HG02885 (cell line): ENCODE measurements around the gene GREB1L.

ENCODE experiments used
- ATAC-seq: cut with Tn5 transposase; IDR thresholded peaks from one replicate; pipeline ENCODE4 v1.9.1; 2021; ENCODE audit warnings: mild to moderate bottlenecking; ENCODE audit not compliant: unreplicated experiment, poor library complexity

Gene GREB1L

DNA sequence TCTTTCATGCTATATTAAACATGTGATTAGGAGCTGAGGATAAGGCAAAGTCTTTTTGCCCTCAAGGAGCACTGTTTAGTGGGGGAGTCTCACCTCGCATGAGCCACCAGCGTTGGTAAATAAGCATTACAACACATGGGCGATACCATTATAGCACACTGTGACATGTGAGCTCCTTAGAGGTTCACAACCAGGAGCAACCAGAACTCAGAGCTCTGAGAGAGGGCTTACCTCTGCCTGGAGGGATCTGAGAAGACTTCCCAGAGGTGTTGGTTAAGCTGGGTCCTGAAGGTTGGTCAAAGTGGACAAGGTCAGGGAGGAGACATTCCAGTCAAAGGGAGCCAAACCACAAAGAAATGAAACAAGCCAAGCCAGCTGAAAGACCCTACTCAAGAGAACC is 199.6 kb downstream of the GREB1L start:
- ATAC-seq = no peak

DNA sequence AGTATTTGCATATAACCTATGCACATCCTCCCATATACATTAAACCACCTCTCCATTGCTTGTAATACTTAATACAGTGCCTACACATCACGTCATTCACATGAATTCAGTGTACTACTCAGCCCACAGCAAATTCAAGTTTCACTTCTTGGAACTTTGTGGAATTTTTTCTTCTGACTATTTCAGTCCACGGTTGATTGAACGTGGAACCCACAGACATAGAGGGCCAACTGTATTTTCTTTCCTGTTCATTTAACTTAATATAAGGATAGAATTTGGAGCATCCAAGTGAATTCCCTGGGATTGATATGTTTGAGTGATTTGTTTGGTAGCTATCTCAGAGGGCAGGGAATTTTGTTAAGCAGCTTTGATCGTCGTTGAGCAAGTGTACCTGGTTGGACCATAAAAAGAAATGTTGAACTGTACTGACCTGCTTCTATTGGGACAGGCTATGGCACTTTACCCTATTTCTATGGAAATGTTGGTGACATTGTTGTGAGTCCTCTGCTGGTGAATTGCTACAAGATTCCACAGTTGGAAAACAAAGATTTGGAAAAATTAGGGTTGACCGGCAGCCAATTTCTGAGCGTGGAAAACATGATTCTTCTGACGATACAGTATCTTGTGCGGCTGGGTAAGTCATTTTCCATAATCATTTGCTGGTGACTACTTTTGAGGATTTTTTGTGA is 201.9 kb downstream of the GREB1L start:
- ATAC-seq = no peak

DNA sequence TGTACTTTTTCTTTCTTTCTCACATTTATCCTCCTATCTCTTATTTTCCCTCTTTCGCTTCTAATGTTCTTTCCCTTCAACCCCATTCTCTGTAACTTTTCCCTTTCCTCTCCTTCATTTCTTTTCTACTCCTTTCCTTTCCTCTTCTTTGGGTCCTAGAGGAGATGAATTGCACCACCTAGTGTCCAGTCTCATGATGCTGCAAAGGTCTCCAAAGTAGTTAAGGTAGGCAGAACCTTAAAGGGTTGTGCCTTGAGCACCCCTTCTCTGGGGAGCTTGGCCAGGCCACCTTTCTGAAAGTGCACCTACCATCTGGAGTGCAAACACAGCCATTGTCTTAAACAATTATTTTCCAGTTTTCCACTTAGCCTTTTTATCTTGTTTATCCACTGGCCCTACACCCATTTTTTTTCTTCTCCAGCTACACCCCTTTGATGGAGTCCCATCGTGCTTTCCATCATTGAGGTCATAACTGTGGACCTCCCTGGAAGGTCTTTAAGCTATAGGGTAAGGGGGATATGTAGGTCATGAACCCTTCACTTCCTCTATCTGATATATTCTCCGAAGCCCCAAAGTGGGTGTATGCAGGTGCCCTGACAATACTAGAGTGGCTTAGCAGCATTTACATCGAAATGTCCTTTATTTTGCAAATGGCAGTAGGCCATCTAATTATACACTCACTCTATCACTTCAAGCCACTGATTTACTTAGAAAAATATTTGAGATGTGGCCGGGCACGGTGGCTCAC is 202.6 kb downstream of the GREB1L start:
- peak; percentile 50 for ATAC-seq

DNA sequence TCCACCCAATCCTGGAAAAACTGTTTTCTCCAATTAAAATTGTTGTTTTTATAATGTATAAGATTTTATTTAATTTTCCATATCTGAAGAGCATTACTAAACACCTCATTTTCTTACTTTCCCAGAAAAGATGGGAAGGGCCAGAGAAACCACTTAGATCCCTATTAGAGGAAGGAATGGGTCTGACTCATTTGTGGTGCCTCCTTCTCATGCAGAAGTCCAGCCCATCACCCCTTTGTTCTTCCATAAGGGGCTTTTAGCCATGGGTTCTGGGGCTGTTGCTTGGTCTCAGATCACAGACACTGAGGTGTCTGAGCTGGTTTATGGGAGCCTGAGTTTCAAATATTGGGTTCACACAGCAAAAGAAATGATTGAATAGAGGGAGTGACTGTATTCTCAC is 206.3 kb downstream of the GREB1L start:
- no peak for ATAC-seq

DNA sequence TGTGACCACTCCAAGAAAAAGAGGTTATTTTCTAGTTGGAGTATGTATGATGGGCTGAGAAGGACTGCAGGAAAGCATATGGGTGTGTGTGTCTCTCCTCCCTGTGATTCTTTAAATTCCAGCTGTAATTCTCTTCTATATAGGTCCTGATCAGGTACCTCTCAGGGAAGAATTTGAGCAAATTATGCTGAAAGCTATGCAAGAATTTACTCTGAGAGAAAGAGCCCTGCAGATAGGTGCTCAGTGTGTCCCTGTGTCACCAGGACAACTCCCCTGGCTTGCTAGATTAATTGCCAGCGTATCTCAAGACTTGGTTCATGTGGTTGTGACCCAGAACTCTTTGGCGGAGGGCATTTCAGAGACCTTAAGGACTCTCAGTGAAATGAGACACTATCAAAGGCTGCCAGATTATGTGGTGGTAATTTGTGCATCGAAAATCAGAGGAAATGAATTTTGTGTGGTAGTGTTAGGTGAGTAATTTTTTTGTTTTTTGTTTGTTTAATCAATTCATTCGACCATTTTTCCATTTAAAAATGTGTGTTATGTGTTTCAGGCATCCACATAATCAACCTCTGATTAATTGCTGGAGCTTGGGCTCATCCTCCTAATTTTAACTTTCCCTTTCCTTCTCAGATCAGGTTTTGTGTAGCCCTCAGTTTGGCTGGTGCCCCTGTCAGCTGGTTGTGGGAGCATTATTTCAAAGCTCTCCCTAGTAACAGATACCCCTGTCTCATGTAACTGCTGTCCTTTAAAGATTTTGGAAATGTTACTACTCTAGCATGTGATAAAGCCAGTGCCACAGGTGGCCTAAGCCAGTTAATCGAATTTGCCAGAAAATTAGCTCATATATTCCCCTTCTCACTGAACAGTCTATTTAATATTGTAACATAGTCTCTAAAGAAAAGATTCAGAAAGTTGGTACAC is 207.6 kb downstream of the GREB1L start:
- ATAC-seq = no peak

DNA sequence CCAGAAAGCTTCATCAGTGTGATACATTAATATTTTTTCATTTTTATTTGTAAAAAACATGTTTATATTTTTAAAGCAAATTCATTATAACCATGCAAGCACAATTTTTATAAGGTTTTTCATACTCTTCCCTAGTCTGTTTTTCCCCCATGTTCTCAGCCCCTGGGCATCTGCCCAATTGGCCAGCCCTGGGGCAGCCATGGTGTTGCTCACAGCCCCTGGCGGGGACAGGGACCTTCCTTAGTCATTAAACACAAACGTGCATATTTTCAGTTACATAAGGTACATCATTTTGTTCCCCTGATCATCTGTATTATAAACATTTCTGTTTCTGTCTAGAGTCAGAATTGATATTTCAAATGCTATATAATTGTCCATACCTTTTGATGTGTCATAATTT is 208.5 kb downstream of the GREB1L start:
- ATAC-seq = no peak

DNA sequence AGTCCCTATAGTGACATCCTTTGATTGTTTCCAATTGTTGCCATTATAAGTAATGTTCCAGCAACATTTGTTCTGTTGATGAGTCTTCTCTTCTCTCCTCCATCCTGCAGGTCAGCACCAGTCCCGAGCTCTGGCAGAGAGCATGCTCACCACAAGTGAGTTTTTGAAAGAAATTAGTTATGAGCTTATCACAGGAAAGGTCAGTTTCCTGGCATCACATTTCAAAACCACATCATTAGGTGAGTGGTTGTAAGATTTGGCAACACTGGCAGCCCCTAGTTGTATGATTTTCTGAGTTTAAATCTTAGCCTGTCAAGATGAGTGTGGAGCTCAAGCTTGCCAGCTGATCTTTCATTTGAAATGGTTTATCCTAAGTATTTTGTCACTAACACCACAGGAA is 208.9 kb downstream of the GREB1L start:
- ATAC-seq = no peak

DNA sequence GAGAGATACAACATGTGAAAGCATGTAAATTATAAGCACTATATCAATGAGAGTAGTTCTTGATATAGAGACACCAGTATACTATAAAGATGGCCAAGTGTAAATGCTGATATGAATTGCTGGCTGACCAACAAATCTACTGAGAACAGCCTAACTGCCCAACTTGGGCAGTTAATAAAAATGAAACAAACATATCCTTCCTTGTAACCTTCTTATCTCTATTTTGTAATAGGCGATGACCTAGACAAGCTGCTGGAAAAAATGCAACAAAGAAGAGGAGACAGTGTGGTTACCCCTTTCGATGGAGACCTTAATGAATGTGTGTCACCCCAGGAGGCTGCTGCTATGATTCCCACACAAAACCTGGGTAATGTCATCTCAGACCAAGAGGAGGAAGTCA is 209.8 kb downstream of the GREB1L start:
- ATAC-seq = no peak

DNA sequence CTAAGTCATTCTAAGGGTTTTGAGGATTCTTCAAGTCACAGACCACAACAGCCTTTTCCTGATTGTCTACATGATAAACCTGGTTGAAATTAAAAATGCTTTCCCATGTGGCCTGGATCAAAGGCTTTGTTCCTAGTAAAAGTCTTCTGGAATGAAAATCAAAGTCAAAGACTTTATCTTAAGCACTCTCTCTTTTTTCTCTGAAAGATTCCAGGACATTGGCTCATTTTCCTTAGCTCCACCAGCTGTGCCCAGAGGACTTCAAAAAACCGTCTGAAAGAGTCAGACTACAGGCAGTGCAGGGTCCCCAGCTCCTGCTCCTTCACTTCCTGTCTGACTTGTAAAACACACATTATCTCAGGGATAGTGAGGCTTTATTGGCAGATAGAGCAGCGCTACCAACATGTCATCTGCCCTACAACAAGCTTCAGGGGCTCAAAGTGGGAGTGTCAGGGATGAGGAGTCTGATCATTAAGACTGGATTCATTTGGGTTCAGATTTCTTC is 210.3 kb downstream of the GREB1L start:
- no peak for ATAC-seq

DNA sequence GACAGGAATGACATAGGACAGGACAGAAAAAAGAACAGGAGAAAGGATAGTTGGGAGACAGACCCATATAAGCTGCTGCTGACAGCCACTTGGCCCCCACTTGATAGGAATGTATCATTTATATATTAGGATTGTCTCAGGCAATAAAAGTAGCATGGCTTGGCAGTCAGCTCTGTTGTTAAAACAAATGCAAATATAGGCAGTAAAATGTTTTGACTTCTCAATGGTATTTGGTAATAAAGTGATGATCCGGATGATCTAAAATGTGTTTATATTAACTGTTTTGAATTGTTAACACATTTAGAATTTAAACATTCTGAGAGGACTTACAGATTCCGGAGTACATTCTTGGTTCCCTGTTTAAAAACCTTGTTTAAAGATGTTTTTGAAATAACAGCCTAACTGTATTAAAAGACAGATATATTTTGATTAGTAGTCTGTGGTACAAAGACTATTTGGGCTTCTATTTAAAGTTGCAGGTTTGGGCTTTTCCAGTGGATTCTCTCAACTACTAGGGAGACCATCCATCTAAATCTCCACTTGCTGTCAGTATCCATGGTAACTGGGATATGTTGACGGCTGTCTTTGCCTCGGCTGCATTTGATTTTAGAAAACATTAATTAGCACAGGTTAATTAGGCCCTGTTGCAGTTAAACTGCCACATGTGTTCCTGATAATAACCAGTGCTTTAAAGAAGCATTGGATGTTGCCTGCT is 210.9 kb downstream of the GREB1L start:
- ATAC-seq = no peak

DNA sequence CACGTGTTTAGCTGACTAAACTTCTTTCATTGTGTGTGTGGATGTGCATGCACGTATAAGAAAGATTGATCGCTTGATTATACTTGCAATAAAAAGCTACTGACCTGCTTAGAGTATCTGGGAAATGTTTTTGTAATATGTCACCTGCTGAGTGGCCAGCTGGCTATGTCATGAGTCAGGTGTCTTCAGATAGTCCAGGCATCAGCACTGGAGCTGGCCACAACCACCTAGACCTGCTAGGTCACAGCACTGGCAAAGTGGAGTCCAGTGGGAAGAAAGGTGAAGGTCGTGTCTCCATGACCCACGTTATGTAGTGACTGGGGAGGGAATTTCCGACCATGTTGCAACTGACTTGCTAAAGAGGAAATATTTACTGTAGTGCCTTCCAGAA is 211.5 kb downstream of the GREB1L start:
- no peak for ATAC-seq

DNA sequence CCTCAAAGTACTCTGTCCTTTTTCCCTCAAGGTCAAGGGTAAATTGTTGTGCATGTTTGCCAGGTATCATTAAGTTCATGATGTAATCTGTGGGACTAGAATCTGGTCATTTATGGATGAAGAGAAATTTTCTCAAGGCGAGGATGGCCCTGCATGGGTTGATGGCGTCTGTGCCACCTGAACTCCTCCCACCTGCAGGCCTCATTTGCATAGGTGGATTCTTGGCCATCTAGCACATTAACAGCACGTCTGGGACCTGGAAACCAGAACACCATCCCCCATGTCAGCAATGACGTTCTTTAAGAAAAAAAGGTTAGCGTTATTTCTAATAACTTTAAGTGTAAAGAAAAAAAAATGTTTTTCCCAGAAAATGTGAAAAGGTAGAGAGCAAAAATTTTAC is 212.7 kb downstream of the GREB1L start:
- ATAC-seq = no peak

DNA sequence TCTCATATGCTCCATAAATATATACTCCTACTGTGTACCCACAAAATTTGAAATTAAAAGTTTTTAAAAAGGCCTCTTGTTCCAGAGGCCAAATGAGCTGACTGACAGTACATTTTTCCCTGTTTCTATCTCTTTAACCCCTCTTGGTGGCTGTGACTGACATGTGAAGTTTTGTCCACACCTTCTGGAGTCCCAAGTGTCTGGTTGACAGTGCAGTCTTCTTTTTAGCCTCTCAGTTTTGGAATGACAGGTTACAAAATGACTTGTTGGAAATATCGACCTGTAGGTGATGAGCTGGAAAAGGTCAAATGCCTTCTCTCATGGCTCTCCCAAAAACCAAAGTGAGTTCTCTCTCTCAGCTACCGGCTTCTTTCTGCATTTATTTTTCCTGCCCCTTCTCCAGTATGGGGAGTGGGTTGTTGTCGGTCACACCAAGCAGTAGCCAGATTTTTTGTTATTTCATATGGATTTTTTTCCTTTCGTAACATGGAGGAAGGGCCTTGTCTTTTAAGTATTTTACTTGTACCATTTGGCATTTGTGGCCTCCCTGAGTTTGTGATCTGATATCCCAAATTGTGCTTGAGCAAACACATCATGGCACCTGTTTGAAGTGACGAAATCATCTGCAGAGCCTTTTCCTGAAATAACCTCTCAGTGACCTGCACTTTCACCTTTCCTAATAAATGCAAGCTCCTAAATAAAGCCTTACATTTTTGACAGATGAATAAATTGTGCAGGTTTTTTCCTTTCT is 214.6 kb downstream of the GREB1L start:
- ATAC-seq = peak; percentile 42

DNA sequence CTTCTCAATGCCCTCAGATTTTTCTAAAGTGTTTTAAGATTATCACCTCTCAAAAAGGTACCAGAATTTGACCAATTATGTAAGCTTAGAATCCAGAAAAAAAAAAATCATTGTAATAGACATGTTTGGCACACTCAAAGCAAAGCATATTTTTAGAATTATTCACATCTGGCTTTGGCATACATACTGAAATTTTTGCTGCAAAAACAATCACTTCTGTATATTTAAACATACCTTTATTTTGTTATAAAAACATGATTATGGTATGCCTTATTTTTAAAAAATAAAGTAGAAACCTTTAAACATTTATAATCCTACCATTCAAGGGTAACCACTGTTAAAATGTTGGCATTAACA is 215.1 kb downstream of the GREB1L start:
- no peak for ATAC-seq

DNA sequence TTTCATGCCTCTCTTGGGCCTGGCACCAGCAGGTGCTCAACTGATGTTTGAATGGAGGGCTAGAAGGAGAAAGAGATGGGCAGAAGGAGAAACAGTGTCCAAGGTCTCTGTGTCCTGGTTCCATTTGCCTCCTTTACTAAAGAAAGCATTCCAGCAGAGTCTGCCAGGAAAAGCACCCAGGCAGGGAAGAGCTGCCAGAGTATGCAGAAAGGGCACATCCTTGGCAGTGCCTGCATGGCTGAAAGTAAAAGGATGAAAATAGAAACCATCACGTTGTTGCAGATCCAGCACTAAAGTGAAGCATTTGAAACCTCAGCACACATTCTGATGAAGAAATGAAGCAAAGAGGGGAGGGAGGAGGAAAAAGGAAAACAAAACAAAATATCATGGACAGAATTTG is 216.3 kb downstream of the GREB1L start:
- no peak for ATAC-seq

DNA sequence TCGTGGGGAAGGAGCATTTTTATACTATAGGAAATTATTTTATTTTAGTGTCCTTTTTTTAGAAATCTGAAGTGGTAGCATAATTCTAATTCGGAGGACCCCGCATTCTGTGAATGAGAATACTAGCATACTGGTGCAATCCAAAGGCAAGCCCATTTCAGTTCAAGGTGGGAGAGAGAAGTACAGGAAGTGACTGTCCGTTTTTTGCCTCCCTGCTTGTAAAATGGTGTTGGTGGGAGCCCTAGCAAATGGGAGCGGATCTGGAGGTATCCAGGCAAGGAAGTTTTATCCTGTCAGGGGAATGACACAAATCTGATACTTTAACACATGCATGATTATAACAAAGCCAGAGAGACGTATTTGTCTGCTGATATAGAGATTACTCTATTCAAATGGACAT is 216.8 kb downstream of the GREB1L start:
- no peak for ATAC-seq

DNA sequence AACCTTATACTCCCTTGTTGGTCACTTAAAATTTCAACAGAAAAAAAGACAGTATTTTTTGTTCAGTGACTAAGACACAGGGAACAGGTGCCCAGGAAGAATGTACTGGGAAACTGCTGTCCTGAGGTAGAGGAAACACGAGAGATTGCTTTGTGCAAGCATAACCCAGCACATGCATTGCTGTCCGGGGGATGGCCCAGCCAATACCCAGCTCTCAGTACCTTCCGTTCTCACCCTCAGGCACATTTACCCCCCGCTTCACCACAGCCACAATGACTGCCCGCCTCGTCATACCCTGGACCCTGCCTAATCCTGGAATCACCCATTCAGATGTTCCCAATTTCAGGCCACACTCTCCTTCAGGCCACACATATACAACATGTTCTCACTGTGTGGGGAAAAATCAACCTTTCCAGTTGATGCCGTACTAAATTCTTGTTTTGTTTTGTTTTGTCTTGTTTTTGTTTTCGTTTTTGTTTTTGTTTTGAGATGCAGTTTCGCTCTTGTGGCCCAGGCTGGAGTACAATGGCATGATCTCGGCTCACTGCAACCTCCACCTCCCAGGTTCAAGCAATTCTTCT is 217.8 kb downstream of the GREB1L start:
- ATAC-seq = no peak

DNA sequence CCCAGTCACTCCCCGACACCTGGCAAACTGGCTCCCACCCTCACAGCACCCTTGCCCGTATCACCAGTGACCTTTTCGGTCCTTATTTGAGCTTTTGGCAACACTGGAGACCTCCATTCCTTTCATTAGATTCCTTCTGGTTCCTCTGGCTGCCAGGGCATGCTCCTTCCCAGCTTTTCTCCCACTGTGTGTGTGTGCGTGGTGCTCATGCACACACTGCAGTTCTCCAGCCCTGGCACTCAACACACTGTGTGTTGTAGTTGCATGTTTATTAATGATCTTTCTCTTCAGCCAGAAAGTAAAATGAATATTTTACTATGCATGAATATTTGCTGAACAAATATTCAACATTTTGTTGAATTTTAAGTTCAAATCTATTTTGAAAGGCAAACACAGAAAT is 219.4 kb downstream of the GREB1L start:
- no peak for ATAC-seq

DNA sequence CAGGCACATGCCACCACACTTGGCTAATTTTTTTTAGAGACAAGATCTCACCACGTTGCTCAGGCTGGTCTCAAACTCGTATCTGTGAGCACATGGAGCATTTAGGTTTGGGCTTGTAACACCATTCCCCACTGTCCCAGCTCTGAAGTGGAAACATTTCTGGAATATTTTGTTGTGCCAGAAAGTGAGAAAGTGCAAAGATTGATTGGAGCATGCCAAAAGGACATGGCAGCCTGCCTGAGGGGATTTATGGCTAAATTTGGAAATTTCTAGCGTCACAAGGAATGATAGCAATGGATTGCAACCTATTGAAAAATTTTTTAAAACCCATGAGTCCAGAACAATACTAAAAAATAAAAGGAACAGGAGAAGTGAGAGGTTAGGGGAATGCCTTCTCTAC is 221.7 kb downstream of the GREB1L start:
- ATAC-seq = no peak
